AG09319 (cell line): ENCODE results near the gene ENTPD3.
"Not testable (repeated sequence)": the region's sequence is repeated elsewhere in the genome, so short reads cannot be mapped to it uniquely, and the experiment has no call there.

Source experiments
- DNase-seq: peaks from one replicate; pipeline ENCODE4 v3.0.0-alpha.2; 2010; ENCODE audit warnings: low read depth; ENCODE audit errors: extremely low read depth
- TF ChIP-seq, protein P1 (sequence below): IDR thresholded peaks from 2 replicates; pipeline ENCODE4 v1.5.1; 2011; ENCODE audit warnings: low read depth, mild to moderate bottlenecking, inconsistent platforms, low read length, moderate library complexity

ENTPD3 gene

DNA sequence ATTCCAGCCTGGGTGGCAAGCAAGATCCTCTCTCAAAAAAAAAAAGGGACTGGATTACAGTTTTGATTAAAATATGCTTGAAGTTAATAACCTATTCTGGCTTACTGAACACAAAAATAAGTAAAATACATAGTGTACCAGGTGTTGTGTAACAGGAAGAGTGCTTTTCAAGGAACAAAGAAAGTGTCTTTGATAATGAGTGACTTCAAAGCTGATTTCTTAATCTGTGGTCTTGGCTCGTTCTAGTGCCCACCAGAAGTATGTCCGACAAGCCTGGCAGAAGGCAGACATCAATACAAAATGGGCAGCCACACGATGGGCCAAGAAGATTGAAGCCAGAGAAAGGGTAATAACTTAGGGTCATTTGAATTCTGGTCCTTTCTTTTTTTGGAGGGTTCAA, 74.2 kb downstream of the ENTPD3 start:
- TF ChIP-seq, protein P1, sequence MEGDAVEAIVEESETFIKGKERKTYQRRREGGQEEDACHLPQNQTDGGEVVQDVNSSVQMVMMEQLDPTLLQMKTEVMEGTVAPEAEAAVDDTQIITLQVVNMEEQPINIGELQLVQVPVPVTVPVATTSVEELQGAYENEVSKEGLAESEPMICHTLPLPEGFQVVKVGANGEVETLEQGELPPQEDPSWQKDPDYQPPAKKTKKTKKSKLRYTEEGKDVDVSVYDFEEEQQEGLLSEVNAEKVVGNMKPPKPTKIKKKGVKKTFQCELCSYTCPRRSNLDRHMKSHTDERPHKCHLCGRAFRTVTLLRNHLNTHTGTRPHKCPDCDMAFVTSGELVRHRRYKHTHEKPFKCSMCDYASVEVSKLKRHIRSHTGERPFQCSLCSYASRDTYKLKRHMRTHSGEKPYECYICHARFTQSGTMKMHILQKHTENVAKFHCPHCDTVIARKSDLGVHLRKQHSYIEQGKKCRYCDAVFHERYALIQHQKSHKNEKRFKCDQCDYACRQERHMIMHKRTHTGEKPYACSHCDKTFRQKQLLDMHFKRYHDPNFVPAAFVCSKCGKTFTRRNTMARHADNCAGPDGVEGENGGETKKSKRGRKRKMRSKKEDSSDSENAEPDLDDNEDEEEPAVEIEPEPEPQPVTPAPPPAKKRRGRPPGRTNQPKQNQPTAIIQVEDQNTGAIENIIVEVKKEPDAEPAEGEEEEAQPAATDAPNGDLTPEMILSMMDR, result no peak

DNA sequence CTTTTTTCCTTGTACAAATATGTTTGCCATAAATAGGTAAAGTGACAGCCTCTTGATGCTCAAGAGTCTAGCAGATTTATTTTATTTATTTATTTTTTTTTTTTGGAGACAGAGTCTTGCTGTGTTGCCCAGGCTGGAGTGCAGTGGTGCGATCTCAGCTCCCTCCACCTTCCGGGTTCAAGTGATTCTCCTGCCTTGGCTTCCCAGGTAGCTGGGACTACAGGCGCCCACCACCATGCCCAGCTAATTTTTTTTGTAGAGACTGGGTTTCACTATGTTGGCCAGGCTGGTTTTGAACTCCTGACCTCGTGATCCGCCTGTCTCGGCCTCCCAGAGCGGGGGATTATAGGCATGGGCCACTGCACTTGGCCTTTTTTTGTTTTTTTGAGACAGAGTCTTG, 75.9 kb downstream of the ENTPD3 start:
- not testable (repeated sequence) for DNase-seq

More for the DNA sequence above, 74.2 kb downstream of the ENTPD3 start:
- DNase-seq, result no peak

GRCh38 chr3:40463579-40463978, 76.6 kb downstream of the ENTPD3 start:
- no peak for DNase-seq
- TF ChIP-seq, protein P1, result no peak

DNA sequence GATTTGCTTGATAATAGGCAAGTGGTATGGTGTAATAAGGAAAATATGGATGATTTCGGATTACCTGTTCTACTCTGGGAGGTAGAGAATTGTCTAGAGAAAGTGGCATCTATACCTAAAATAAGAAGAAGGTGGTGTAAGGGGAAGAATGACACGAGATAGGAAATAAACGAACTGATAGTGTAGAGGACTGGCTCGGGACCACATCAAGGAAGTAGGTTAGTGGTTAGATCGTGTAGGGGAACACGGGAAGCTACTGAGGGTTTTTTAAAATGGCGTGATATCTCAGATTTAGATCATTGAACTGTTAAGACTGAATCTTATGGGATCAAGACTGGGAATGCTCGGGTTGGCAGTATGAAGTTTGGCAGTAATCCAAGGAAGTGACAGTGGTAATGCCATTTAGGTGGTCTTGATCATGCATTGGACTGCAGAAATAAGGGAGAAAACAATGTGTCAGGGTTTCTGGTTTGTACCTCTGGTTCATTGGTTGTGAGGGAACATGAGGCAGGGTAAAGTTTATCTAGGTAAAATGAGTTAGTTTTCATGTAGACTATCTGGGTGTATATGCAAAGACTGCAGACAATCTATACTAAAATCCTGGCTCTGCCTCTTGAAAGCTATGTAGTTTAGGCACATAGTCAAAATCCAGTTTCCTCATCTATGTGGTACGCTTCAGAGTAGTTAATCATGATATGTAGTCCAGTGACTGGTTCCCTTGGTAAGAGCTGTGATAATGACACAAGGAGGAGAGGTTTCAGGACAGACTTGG, 77.5 kb downstream of the ENTPD3 start:
- DNase-seq, result no peak

GRCh38 chr3:40465111-40465407, 78.1 kb downstream of the ENTPD3 start:
- TF ChIP-seq, protein P1, result no peak
- DNase-seq, result no peak

More for the DNA sequence above, 77.5 kb downstream of the ENTPD3 start:
- TF ChIP-seq, protein P1, result no peak

GRCh38 chr3:40465456-40465855, 78.5 kb downstream of the ENTPD3 start:
- TF ChIP-seq, protein P1, result no peak

GRCh38 chr3:40468018-40468417, 81.0 kb downstream of the ENTPD3 start:
- DNase-seq, result no peak
- TF ChIP-seq, protein P1, result no peak

More at GRCh38 chr3:40465456-40465855, 78.5 kb downstream of the ENTPD3 start:
- DNase-seq, result no peak

DNA sequence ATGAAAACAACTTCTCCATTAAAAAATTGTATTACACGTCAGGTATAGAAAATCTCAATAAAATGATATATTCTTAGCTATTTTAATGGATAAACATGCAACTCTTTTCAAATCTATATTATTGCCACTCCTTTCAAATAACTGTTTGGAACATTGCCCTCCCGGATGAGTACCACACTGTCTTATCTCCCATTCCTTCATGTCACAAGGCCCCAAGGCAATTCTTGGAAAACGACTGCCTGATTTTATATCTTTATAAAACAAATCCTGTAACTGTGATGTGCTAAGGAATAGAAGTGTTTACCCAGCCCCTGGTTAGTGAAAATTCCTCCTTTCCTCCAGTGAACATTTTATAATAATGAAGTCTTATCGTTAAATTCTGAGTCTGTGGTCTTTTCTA, 83.7 kb downstream of the ENTPD3 start:
- DNase-seq, result no peak
- TF ChIP-seq, protein P1, result no peak
